ENCODE results near the gene GPATCH1. TPM values are rescaled to one million over a fixed set of nuclear protein-coding genes. Genes with fewer than 3 reads are reported as not detected.

The GPATCH1 gene
- total and polyA plus RNA-seq, 10 of the 15 experiments (the other 5 are each of a cell fraction or from before 2014, with no cell fraction given): 4.5 to 9.6 (median 7.2) TPM

DNA sequence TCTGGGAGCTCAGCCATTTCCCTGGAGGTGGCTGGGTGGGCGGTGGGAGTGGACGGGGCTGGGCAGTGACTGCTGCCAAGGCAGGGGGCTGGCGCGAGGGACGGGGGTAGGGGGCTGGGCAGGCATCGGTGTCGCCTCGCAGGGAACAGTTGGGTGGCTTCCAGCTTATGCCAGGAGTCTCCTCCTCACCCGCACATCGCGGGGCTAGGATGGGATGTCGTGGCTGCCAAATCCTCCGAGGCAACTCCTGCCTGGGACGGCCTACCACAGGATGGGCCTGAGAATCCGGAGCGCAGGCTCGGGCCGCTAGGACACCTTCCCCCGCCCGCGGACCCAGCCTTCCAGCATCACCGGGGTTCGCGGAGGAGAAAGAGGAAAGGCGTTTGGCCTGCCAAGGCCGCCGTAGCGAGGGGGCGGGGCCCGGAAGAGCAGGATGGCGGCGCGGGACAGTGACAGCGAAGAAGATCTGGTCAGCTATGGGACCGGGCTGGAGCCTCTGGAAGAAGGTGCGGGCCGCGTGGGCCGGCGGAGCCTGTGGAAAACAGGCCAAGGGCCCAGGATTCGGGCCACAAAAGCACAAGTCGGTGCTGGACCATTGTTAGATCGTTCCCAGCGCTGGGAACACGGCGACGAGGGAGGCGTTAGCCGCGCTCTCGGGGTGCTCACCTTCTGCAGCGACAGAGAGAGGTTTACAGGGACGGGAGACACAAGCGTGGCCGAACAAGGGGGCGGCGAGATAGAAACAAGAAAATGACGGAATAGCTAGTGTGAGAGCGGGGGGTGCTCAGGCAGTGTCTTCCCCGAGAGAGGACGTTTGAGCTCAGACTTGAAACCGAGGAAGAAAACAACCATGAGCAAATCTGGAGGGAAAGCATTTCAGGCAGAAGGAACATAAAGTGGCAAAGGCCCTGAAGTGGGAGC lies at the start of gene GPATCH1 (continued):
- no peak for TF ChIP-seq ZBTB11 (CRISPR knock-in tag; IDR thresholded peaks at IDR 0.05)
- no peak for TF ChIP-seq RBBP5 (conservative IDR thresholded peaks at IDR 0.05)
- peak in 1 of 2 experiments; percentile 68; a peak in 1 of 3 replicates for TF ChIP-seq EGR1 (IDR thresholded peaks at IDR 0.05; ENCODE audit: borderline replicate concordance in 1 of 2, low read depth in 2 of 2, low read length in 2 of 2)
- TF ChIP-seq POLR2A (IDR thresholded peaks at IDR 0.05; ENCODE audit: low read depth, low read length): peak; percentile 92
- peak; percentile 90 for TF ChIP-seq CBFB (IDR thresholded peaks at IDR 0.05; ENCODE audit: low read depth)
- peak; percentile 66; the same call in 1 of the 2 replicates for TF ChIP-seq POLR2AphosphoS2 (IDR thresholded peaks at IDR 0.05; ENCODE audit: low read depth, low read length)
- 0 out of 2 replicates have a peak, but pooled peaks have one; percentile 68 for TF ChIP-seq NBN (IDR thresholded peaks at IDR 0.05)
- no peak for TF ChIP-seq CHD4 (IDR thresholded peaks at IDR 0.05)
- no peak for TF ChIP-seq BCLAF1 (IDR thresholded peaks at IDR 0.05)
- TF ChIP-seq SIX5 (IDR thresholded peaks at IDR 0.05; ENCODE audit: low read depth, low read length, severe bottlenecking): peak; percentile 35
- 0 out of 2 replicates have a peak, but pooled peaks have one; percentile 34 for TF ChIP-seq RUNX3 (IDR thresholded peaks at IDR 0.05; ENCODE audit: low read length)
- TF ChIP-seq CHD2 (IDR thresholded peaks at IDR 0.05; ENCODE audit: borderline replicate concordance, low read depth, low read length): peak; percentile 58; the same call in 1 of the 2 replicates
